Measurements from ENCODE around the gene ASIC5.
A peak's percentile ranks its signal among the peaks of the same experiment; 100 is the strongest.

ASIC5 gene

GRCh38 chr4:155787113-155787710 lies 78.9 kb downstream of the ASIC5 start:
- TF ChIP-seq, protein P1, sequence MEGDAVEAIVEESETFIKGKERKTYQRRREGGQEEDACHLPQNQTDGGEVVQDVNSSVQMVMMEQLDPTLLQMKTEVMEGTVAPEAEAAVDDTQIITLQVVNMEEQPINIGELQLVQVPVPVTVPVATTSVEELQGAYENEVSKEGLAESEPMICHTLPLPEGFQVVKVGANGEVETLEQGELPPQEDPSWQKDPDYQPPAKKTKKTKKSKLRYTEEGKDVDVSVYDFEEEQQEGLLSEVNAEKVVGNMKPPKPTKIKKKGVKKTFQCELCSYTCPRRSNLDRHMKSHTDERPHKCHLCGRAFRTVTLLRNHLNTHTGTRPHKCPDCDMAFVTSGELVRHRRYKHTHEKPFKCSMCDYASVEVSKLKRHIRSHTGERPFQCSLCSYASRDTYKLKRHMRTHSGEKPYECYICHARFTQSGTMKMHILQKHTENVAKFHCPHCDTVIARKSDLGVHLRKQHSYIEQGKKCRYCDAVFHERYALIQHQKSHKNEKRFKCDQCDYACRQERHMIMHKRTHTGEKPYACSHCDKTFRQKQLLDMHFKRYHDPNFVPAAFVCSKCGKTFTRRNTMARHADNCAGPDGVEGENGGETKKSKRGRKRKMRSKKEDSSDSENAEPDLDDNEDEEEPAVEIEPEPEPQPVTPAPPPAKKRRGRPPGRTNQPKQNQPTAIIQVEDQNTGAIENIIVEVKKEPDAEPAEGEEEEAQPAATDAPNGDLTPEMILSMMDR (conservative IDR thresholded peaks at IDR 0.05) = peak; percentile 84
- no peak overlapping the region for H3K27ac ChIP-seq

DNA sequence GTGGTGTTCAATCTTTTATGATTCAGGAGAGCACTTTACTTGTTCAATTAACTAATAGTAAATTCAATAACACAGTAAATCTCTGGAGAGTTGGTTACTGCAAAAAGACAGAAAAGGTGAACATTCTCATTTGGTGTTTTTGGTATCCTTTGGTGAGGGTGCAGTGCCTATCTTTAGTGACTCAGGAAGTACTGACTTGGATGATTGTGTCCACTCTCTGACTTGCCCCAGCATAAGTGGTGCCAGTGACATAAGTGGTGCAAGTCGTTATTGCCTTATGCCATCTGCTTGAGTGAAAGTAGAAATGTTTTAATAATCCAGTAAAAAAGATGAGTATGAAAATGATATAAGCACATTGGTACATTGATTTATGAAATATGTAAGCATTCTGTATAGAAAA lies 80.2 kb downstream of the ASIC5 start:
- TF ChIP-seq, protein P1 (conservative IDR thresholded peaks at IDR 0.05) = no peak
- no peak overlapping the region for H3K27ac ChIP-seq

DNA sequence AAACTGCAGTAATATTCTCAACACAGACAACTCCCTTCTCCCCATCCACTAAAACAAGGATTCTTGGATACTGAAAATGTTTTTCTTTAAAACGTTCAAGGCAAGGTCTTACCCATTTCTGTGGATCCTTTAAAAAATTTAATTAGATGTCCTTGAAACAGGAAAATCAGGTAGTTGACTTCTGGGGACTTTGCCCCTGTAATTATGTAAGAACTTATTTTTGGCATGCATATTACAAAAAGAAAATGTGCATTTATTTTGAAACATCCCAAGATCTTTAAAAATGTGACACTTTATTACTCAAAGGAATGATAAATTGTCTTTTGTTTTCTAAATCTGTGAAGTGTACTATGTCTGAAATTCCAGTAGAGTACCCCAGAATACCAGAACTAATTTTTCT lies 81.4 kb downstream of the ASIC5 start:
- no peak overlapping the region for H3K27ac ChIP-seq
- TF ChIP-seq, protein P1 (conservative IDR thresholded peaks at IDR 0.05) = no peak

GRCh38 chr4:155781249-155781831 lies 84.7 kb downstream of the ASIC5 start:
- TF ChIP-seq, protein P1 (conservative IDR thresholded peaks at IDR 0.05) = no peak

DNA sequence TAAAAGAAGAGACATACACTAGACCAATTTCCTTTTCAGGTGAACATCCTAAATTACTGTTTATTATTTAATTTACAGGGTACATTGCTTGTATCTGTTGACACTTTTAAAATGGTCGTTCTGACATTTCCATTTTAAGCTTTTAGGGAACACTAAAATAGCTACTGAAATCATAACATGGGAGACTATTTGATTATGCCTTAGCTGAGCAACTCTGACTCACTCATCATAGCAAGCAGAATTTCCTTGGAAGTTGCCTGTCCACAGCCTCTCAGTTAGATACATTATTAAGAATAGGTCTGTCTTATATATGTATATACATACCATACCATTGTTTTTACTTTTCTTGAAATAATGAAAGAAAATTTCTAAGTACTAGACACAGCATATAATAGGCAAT lies 85.3 kb downstream of the ASIC5 start:
- H3K27ac ChIP-seq = no peak overlapping the region
- TF ChIP-seq, protein P1 (conservative IDR thresholded peaks at IDR 0.05) = no peak

More at GRCh38 chr4:155781249-155781831, 84.7 kb downstream of the ASIC5 start:
- H3K27ac ChIP-seq = no peak overlapping the region
